HT1080 (cell line): ENCODE results near the gene S100A7. TPM values are rescaled to one million over a fixed set of nuclear protein-coding genes. Genes with fewer than 3 reads are reported as not detected.
"Not testable (repeated sequence)": the region's sequence is repeated elsewhere in the genome, so short reads cannot be mapped to it uniquely, and the experiment has no call there.

Source experiments
- DNase-seq: peaks from one replicate; pipeline ENCODE4 v3.0.0-alpha.2; 2015; ENCODE audit warnings: low read depth
- total RNA-seq: library from RNA; depleted of rRNA; stranded (reverse); fragments of >200 nt; shearing (Covaris generic); gene quantifications from 2 replicates; pipeline ENCODE4 v1.2.3, GENCODE V29; 2014; rRNA removed

S100A7 gene
- total RNA-seq, 1 experiment from 2014 or later = not detected

GRCh38 chr1:153431002-153431401 lies 29.4 kb downstream of the S100A7 start:
- no peak for DNase-seq

DNA sequence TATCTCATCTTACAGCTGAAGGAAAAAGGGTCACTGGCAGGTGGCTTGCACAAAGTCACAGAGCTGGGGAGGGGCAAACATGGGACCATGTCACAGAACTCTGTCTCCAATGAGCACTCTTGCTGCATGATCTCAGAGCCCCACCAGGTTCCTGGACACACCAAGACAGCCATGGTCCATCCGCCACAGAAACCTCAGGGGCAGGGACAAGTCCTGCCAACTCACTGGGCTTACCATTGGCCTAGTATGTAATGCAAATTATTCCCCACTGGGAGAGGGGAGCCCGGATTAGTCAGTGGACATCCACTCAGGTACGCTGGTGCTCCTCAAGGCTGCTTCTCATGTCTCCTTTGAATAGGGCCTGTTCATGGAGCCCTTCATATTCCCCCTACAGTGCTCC lies 29.9 kb downstream of the S100A7 start:
- DNase-seq = no peak

GRCh38 chr1:153430166-153430553 lies 30.3 kb downstream of the S100A7 start:
- no peak for DNase-seq

- no peak for DNase-seq
Measured at GRCh38 chr1:153429266-153430165, 30.9 kb downstream of the S100A7 start.

DNA sequence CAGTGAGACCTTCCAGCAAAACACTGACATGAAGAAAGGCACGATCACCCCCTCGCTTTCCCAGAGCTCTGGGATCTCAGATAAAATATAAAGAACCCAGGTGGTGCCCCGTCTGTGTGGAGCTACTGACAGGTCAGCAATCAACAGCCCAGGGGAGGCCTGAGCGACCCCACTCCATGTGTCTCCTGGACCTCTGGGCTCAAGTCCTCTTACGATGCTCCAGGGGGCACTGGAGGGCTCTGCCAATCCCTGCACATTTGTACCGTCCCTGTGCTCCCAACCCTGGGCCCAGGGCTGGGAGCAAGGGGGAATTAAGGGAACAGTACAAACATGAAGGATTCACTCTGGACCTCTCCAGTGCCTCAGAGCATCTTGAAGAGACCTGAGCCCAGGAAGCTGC lies 31.7 kb downstream of the S100A7 start:
- DNase-seq = no peak

DNA sequence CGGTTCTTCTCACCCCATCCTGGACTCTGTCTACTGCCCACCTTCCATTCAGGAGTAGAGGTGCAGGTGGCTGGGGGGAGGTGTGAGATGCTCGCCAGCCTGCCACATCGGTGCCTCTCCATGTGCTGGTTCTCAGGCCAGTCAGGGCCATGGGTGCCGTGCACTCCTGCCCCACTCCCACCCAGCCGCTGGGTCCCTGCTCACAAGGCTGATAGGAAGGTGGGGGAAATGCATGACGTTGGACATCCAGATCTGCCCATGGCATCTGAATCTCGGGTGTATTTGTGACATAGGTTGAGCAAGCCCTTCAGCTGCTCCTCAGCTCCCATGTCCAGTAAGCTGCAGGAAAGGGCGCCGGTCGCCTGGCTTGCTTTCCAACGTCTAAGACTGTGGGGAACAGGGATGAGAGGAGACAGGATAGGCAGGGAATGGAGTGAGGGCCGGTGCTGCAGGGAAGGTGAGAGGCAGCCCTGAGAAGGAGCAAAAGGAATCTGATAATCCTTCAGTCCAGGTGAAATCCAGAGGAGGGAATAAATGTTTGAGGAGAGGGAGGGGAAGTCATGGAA lies 32.3 kb downstream of the S100A7 start:
- no peak for DNase-seq

- no peak for DNase-seq
Measured at GRCh38 chr1:153426809-153427208, 33.6 kb downstream of the S100A7 start.

DNA sequence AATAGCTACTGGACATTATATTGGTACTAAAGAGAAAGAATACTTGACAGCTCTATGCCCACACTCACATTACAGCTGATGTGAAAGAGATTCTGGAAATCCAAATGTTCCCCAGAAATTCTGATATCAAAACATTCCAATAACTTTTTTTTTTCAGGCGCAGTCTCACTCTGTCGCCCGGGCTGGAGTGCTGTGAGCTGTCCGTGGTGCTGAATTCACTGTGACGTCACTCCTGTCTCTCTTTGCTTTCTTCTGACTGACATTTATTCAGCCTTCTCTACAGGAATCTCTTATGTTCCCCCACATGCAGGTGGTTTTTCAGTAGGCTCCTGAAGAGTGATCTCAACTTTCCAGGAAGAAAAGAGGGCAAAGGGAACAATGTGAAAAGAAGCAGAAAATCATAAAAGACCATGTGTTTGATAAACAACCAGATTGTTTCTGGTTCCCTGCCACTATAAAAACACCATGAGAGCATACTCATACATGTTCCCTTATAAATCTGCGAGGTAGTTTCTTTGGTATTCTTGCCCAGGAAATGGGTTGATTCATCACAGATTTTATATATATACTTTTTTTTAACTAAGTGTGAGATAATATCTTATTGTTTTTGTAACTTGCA lies 37.9 kb downstream of the S100A7 start:
- DNase-seq = peak; percentile 50

DNA sequence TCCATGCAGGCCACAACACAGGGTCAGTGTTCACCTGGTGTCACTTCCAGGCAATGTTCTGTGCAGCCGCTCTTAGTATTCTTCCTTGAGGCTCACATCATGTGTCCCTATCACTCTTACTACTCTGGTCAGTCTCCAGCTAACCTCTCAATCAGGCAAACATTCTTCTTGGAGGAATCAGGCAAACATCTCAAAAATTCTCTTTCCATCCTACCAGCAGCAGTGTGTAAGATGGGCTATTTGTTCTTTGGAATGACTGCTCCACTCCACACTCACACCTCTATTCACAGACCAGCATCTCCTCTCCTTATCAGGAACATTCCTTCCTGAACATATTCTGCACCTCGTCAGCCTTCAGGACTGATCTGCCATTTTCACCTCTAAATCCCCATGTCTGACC lies 40.1 kb downstream of the S100A7 start:
- DNase-seq = no peak

- DNase-seq = not testable (repeated sequence)
Measured at GRCh38 chr1:153419436-153419793, 41.0 kb downstream of the S100A7 start.

- not testable (repeated sequence) for DNase-seq
Measured at GRCh38 chr1:153418758-153419435, 41.6 kb downstream of the S100A7 start.

DNA sequence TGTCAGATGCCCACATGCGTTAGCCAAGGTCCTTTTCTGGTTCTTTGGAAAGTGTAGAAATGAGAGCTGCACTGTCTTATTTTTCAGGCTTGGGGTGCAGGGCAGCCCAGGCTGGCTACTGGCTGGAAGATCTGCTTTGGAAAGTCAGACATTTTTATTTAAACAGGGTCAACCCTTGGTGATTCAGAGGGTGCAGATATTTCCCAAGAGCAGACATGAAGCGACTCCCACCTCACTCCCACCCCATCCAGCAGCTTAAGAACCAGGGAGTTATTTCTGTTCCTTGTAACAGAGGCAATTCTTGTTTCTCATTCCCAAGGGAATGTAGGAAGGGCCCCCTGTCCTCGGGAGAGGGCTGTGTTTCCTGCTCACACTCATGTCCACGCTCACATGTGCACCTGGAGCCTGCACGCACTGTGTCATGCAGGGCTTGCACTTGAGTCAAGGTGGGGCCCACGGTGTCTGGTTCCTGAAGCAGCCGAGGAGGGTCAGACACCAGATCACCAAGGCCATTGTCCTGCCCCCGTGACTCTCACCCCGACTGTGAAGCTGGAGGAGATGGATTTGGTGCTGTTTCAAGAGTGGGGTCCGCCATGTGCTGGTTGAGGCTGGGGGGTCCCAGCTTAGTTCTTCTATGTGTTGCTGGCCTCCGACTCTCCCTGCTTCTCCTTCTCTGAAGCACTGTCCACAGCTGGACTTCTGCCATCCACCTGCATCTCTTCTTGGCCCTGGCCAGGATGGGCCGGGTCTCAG lies 43.1 kb downstream of the S100A7 start:
- no peak for DNase-seq

GRCh38 chr1:153415850-153416570 lies 44.4 kb downstream of the S100A7 start, which contains the start of gene S100A7A:
TSS of gene S100A7A (plus strand) at chr1:153416520. CDS start at chr1:153418083, 1,563 bp downstream.
- DNase-seq = no peak

GRCh38 chr1:153413961-153414360 lies 46.5 kb downstream of the S100A7 start:
- DNase-seq = not testable (repeated sequence)

Other genes with a start within 250 kb of the S100A7 start
- gene PRR9, start 243.1 kb downstream of the S100A7 start, total RNA-seq = 1.3 and 2.0 TPM in 2 replicates
- not detected in 2 replicates for gene LORICRIN, start 201.0 kb downstream of the S100A7 start, total RNA-seq
- not detected in 2 replicates for gene PGLYRP3, start 147.7 kb downstream of the S100A7 start, total RNA-seq
- not detected in 2 replicates for gene PGLYRP4, start 111.8 kb downstream of the S100A7 start, total RNA-seq
- not detected in 2 replicates for gene S100A9, start 102.8 kb downstream of the S100A7 start, total RNA-seq
- gene S100A12, start 85.0 kb downstream of the S100A7 start, total RNA-seq = not detected in 2 replicates
- gene S100A8, start 69.6 kb downstream of the S100A7 start, total RNA-seq = not detected in 2 replicates
- not detected in 2 replicates for gene S100A7A, start 44.1 kb downstream of the S100A7 start, total RNA-seq
- 1,050 and 1,792 TPM in 2 replicates for gene S100A6, start 75.3 kb upstream of the S100A7 start, total RNA-seq
- gene S100A5, start 80.3 kb upstream of the S100A7 start, total RNA-seq = 0.53 and 2.4 TPM in 2 replicates
- gene S100A4, start 85.2 kb upstream of the S100A7 start, total RNA-seq = 25.4 and 29.0 TPM in 2 replicates
- gene S100A3, start 88.6 kb upstream of the S100A7 start, total RNA-seq = 9.6 and 14.4 TPM in 2 replicates
- 79.0 and 143 TPM in 2 replicates for gene S100A2, start 105.2 kb upstream of the S100A7 start, total RNA-seq
- gene S100A16, start 152.5 kb upstream of the S100A7 start, total RNA-seq = 862 and 1,038 TPM in 2 replicates
- gene S100A14, start 155.7 kb upstream of the S100A7 start, total RNA-seq = 0.88 TPM in 1 of 2 replicates, not detected in the other
- 71.0 and 106 TPM in 2 replicates for gene S100A13, start 166.9 kb upstream of the S100A7 start, total RNA-seq
- gene S100A1, start 167.8 kb upstream of the S100A7 start, total RNA-seq = 0.17 TPM in 1 of 2 replicates, not detected in the other
- 46.3 and 55.8 TPM in 2 replicates for gene CHTOP, start 173.4 kb upstream of the S100A7 start, total RNA-seq
- gene SNAPIN, start 198.1 kb upstream of the S100A7 start, total RNA-seq = 64.0 and 74.4 TPM in 2 replicates
- gene ILF2, start 210.3 kb upstream of the S100A7 start, total RNA-seq = 359 and 368 TPM in 2 replicates
- gene NPR1, start 218.0 kb upstream of the S100A7 start, total RNA-seq = 0.02 and 0.03 TPM in 2 replicates